AG09319 (cell line): ENCODE measurements around the gene SHISAL2A.

Experiments
- DNase-seq: peaks from one replicate; pipeline ENCODE4 v3.0.0-alpha.2; 2010; ENCODE audit warnings: low read depth; ENCODE audit errors: extremely low read depth
- TF ChIP-seq, protein P1 (sequence below): IDR thresholded peaks from 2 replicates; pipeline ENCODE4 v1.5.1; 2011; ENCODE audit warnings: low read depth, mild to moderate bottlenecking, inconsistent platforms, low read length, moderate library complexity

The SHISAL2A gene

DNA sequence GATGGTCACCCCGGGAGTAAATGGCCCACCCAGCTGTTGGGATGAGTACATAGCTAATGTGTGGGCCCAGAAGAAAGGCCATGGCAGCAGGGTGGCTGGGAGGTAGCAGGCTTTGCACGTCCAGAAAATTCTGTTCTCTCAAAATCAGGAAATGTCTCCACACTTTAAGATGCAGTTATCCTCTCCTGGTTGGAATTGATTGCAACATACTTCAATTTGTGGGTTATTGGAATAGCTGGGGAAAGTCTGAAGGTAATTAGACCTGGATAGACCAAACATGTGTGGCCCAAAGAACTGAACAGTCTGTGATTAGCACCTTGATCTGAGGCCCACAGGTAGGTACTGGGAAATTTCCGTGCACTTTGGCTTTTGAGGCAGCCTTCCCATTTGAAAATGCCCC is 35.0 kb downstream of the SHISAL2A start:
- no peak for DNase-seq
- TF ChIP-seq, protein P1, sequence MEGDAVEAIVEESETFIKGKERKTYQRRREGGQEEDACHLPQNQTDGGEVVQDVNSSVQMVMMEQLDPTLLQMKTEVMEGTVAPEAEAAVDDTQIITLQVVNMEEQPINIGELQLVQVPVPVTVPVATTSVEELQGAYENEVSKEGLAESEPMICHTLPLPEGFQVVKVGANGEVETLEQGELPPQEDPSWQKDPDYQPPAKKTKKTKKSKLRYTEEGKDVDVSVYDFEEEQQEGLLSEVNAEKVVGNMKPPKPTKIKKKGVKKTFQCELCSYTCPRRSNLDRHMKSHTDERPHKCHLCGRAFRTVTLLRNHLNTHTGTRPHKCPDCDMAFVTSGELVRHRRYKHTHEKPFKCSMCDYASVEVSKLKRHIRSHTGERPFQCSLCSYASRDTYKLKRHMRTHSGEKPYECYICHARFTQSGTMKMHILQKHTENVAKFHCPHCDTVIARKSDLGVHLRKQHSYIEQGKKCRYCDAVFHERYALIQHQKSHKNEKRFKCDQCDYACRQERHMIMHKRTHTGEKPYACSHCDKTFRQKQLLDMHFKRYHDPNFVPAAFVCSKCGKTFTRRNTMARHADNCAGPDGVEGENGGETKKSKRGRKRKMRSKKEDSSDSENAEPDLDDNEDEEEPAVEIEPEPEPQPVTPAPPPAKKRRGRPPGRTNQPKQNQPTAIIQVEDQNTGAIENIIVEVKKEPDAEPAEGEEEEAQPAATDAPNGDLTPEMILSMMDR = no peak

DNA sequence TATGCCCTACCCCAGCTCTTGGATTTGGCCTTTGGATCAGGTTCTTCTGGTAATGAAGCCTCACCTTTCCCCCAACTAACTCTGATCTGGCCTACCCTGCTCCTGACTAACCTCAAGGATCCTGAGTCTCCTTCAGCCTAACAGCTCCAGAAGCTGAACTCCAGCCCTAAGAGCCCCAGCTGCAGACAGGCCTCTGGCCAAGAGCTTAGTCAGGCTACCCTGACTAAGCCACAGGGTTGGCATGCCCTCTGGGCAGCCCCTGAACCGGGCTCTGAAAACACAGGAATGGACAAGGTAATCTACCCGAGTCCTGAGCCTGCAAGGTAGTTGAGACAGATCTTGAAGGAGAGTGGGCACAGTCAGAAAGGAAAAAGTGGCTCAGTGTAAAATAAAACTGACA is 35.7 kb downstream of the SHISAL2A start:
- TF ChIP-seq, protein P1 = no peak
- no peak for DNase-seq

DNA sequence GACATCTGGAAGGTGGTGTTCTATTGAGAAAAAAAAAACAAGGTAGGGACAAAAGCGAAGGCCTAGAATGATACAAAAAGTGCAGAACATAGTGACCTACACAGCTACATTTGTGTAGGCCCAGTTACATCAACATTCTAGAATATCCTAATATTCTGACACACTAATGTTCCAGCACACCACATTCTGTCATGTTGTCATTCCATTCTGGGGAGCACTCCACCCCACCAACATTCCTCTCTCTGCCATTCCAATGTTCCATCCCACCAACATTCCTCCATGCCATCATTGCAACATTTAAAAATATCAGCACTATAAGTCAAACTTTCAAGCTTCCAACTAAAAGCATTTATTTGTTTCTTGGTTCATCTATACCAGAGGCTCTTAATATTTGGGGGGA is 36.7 kb downstream of the SHISAL2A start:
- no peak for DNase-seq
- TF ChIP-seq, protein P1 = no peak

DNA sequence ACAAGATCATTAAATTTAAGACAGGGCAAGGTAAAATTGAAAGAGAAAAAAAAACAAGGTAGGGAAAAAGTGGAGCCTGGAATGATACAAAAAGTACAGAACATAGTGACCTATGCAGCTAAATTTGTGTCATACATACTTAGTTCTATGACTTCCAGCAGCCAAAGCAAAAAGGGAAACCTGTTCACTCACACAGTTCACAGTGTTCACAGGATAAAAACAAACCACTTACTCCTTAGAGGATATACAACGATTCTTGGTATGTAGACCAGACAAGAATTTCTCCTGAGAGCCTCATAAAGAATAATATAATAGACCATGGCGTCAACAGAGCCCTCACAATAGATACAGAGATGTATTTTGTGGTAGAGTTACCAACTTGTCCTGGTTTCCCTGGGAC is 37.6 kb downstream of the SHISAL2A start:
- TF ChIP-seq, protein P1 = no peak

DNA sequence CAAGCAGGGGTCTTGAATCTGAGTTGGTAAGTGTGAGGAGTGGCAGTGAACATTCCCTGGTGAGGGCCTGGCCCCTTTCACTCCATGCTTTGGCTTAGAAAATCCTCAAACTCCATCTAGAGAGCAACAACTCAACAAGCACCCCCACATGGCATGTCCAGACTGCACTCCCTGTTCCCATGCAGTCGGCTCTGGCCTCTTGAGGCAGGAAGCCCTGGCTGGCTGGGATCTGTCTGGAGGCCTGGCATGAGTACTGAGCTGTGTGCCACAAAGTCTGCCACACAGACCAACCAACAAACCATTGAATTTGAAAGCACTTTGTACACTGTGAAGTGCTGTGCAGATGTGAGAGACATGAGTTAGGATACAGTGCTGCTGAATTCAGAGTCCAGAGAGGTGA is 40.0 kb downstream of the SHISAL2A start:
- DNase-seq = no peak
- TF ChIP-seq, protein P1 = no peak

More for the DNA sequence above, 37.6 kb downstream of the SHISAL2A start:
- no peak for DNase-seq

DNA sequence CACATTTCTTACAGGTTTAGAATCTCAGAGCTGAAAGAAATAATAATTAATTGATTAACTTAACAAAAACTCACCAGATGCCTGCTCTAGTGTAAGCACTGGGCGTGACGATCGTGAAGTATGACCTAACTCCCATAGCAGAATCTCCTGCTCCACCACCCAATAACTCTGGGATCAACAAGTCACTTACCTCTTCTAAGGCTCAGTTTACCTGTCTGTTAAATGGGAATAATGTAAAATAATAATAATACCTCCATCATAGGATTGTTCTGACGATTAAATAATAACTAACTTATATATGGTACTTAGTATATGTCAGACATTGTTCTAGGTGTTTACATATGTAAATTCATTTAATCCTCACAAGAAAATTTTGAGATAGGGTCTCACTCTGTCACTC is 40.5 kb downstream of the SHISAL2A start:
- no peak for DNase-seq
- TF ChIP-seq, protein P1 = no peak

DNA sequence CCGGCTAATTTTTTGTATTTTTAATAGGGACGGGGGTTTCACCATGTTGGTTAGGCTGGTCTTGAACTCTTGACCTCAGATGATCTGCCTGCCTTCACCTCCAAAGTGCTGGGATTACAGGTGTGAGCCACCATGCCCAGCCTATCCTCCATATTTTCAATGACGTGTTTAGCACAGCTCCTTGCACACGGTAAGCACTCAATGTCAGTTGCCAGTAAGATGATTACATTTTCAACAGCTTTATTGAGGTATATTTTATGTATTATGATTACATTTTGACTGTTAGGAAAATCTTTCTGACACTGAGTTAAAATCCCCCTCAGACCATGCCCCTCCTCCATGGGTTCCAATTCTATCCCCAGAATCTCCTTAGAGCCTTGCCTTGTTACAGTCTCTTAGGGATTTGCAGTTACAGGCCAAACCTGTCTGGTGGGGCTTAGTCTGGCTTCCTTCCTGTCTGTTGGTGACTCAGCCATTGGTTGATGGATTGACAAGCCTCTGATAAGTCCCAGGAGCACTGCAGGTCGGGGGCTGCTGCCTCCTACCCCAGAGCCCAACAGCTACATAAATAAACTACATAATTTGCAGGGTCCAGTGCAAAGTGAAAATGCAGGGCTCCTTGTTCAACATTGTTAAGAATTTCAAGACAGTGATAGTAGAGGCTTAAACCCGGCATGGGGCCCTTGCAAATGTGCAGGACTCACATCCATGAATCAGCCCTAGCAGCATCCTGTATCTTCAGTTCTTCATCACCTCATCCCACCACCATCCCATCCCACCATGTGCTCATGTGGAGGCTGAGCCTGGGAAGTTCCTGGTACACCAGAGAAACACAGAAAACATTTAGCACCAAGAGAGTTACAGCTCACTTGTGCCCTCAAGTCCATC is 41.8 kb downstream of the SHISAL2A start:
- no peak for DNase-seq
- TF ChIP-seq, protein P1 = no peak
